Measurements from ENCODE around the gene SLC18A2.
"Not testable (repeated sequence)": the region's sequence is repeated elsewhere in the genome, so short reads cannot be mapped to it uniquely, and the experiment has no call there.

Gene SLC18A2

GRCh38 chr10:117274509-117274908, 33.6 kb downstream of the SLC18A2 start:
- ChIA-PET CTCF (no interaction called here), POLR2A (ENCODE audit: low non-redundant PET) (no interaction called here)
- DNase-seq (ENCODE audit: low spot score) = no peak
- no peak overlapping the region for H3K27ac ChIP-seq
- TF ChIP-seq CTCF (conservative IDR thresholded peaks at IDR 0.05; ENCODE audit: low read depth) = no peak

- no peak for DNase-seq (ENCODE audit: low spot score)
- no peak overlapping the region for H3K27ac ChIP-seq
- POLR2A ChIA-PET (ENCODE audit: low non-redundant PET) = no interaction called here
- no peak for TF ChIP-seq CTCF (conservative IDR thresholded peaks at IDR 0.05; ENCODE audit: low read depth)
- CTCF ChIA-PET = interaction anchor here (1.3 kb wide), 1 partner anchor 58 kb away, joined by 8 read pairs; no protein-coding TSS in a partner anchor
Measured at GRCh38 chr10:117275121-117275520, 34.2 kb downstream of the SLC18A2 start.

- no peak for DNase-seq (ENCODE audit: low spot score)
- no peak overlapping the region for H3K27ac ChIP-seq
- TF ChIP-seq CTCF (conservative IDR thresholded peaks at IDR 0.05; ENCODE audit: low read depth) = no peak
- CTCF ChIA-PET = interaction anchor here (0.6 kb wide), 1 partner anchor 112 kb away, joined by 3 read pairs; no protein-coding TSS in a partner anchor
- POLR2A ChIA-PET (ENCODE audit: low non-redundant PET) = no interaction called here
Measured at GRCh38 chr10:117277675-117278074, 36.8 kb downstream of the SLC18A2 start.

- CTCF ChIA-PET = interaction anchor here (0.7 to 1.0 kb wide), 3 partner anchors 29 to 1063 kb away, joined by 3 to 5 read pairs (median 4); no protein-coding TSS in a partner anchor
- TF ChIP-seq CTCF (conservative IDR thresholded peaks at IDR 0.05; ENCODE audit: low read depth) = no peak
- POLR2A ChIA-PET (ENCODE audit: low non-redundant PET) = no interaction called here
- H3K27ac ChIP-seq = no peak overlapping the region
- DNase-seq (ENCODE audit: low spot score) = no peak
Measured at GRCh38 chr10:117284716-117285494, 44.0 kb downstream of the SLC18A2 start.

GRCh38 chr10:117290872-117291271, 50.0 kb downstream of the SLC18A2 start:
- CTCF ChIA-PET; H3K27ac ChIP-seq; POLR2A ChIA-PET (ENCODE audit: low non-redundant PET); DNase-seq (ENCODE audit: low spot score): not testable (repeated sequence)

GRCh38 chr10:117294039-117294645, 53.2 kb downstream of the SLC18A2 start:
- ChIA-PET POLR2A (ENCODE audit: low non-redundant PET) (no interaction called here), CTCF (interaction anchor here (0.6 to 0.7 kb wide), 3 partner anchors 15 to 1924 kb away, joined by 3 to 7 read pairs (median 3); no protein-coding TSS in a partner anchor)
- no peak for DNase-seq (ENCODE audit: low spot score)
- no peak overlapping the region for H3K27ac ChIP-seq
- TF ChIP-seq CTCF (conservative IDR thresholded peaks at IDR 0.05; ENCODE audit: low read depth) = no peak

- ChIA-PET POLR2A (ENCODE audit: low non-redundant PET) (no interaction called here), CTCF (interaction anchor here (0.7 kb wide), 1 partner anchor 39 kb away, joined by 7 read pairs; no protein-coding TSS in a partner anchor)
- DNase-seq (ENCODE audit: low spot score) = no peak
Measured at GRCh38 chr10:117294735-117295134, 53.8 kb downstream of the SLC18A2 start.

More at GRCh38 chr10:117294735-117295134, 53.8 kb downstream of the SLC18A2 start:
- no peak overlapping the region for H3K27ac ChIP-seq
- no peak for TF ChIP-seq CTCF (conservative IDR thresholded peaks at IDR 0.05; ENCODE audit: low read depth)

All from RWPE1 (cell line).